Measurements from ENCODE around the gene SDC4. TPM values are rescaled to one million over a fixed set of nuclear protein-coding genes. Genes with fewer than 3 reads are reported as not detected.

SDC4 gene
- total and polyA plus RNA-seq, 10 donors: 10.4 to 56.1 (median 29.6) TPM

DNA sequence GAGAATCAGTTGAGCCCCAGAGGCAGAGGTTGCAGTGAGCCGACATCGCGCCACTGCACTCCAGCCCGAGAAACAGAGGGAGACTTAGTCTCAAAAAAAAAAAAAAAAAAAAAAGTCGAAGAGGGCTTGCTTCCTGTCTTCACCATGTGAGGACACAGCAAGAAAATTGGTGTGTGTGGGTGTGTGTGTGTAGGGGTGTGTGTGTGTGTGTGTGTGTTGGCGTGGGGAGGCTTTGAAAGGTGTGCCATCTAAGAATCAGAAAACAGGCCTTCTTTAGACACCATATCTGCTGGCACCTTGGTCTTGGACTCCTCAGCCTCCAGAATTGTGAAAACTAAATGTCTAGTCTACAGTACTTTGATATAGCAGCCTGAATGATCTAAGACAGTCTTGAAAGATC is 48.4 kb downstream of the SDC4 start:
- Histone ChIP-seq H3K4me3 (no peak overlapping the region), H3K27me3 (replicated peaks in 1 of 7) (peaks cover 0 to 73% (median 9%) of the 10 kb centered on the region in 7 donors), H3K27ac (no peak overlapping the region), H3K4me1 (no peaks in the 10 kb centered on the region), H3K9me3 (no peaks in the 10 kb centered on the region), H3K36me3 (no peaks in the 10 kb centered on the region)
- 85 to 91% (median 88%) methylated on average over 6 of the region's 6 CpGs for WGBS, 5 donors
- intact Hi-C loops (cut with DNase I; ENCODE audit: low total_unique reads): no loop called here
- TF ChIP-seq POLR2A (IDR thresholded peaks at IDR 0.05): no peak
- TF ChIP-seq POLR2AphosphoS5 (IDR thresholded peaks at IDR 0.05): no peak
- no peak for TF ChIP-seq CTCF (IDR thresholded peaks at IDR 0.05 in 8 of 11, conservative IDR thresholded peaks at IDR 0.05 in 3 of 11)
- no peak for DNase-seq

DNA sequence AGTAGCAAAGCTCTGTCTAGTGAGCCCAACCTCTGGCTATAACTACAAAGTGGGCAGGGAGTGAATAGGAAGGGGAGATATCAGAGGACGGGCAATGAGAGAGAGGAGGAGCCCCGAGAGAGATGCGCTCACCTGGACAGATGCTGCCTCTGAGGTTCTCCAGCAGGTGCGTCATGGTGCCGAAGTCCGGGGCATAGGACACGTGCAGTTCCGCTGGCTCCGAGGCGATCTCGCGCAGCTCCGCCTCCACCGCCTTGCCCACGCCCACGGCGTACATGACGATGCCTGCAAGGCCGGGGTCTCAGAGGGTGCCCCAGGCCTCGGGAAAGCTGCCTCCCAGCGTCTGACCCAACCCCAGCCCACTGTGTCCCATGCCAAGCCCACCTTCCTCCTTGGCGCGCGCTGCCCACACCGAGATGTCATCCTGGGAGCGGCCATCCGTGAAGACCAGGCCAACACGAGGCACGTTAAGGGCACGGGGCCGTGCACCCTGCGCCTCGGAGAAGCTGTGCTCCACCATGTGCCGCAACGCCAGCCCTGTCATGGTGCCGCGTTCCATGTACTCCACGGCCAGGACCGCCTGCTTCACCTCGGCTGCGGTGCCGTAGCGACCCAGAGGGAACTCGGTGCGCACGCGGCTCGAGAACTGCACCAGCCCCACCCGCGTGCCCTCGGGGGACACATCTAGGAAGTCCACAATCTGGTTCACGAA is 50.3 kb downstream of the SDC4 start:
- H3K4me3 ChIP-seq: no peak overlapping the region
- DNase-seq: no peak
- no peaks in the 10 kb centered on the region for H3K9me3 ChIP-seq
- no peak overlapping the region for H3K27ac ChIP-seq
- TF ChIP-seq POLR2AphosphoS5 (IDR thresholded peaks at IDR 0.05) (no peak), CTCF (IDR thresholded peaks at IDR 0.05 in 8 of 11, conservative IDR thresholded peaks at IDR 0.05 in 3 of 11) (no peak), POLR2A (IDR thresholded peaks at IDR 0.05) (no peak)
- 90 to 95% (median 93%) methylated on average over 40 to 52 of the region's 52 CpGs for WGBS, 5 donors
- peaks cover 0 to 73% (median 8%) of the 10 kb centered on the region in 7 donors for H3K27me3 ChIP-seq (replicated peaks in 1 of 7)
- H3K36me3 ChIP-seq: no peaks in the 10 kb centered on the region
- intact Hi-C loops (cut with DNase I; ENCODE audit: low total_unique reads): no loop called here
- peaks cover 7 to 14% (median 13%) of the 10 kb centered on the region in 6 donors for H3K4me1 ChIP-seq

DNA sequence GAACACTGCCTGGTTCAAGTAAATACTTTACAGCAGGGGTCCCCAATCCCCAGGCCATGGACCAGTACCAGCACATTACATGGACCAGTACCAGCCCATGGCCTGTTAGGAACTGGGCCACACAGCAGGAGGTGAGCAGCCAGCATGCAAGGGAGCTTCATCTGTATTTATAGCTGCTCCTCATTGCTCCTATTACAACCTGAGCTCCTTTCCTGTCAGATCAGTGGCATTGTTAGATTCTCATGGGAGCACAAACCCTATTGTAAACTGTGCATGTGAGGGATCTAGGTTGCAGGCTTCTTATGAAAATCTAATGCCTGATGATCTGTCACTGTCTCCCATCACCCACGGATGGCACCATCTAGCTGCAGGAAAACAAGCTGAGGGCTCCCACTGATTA is 53.6 kb downstream of the SDC4 start:
- intact Hi-C loops (cut with DNase I; ENCODE audit: low total_unique reads): no loop called here
- no peak overlapping the region for H3K27ac ChIP-seq
- 91 to 100% (median 96%) methylated on average over 1 of the region's 1 CpG for WGBS, 5 donors

More for the DNA sequence above, 53.6 kb downstream of the SDC4 start:
- H3K36me3 ChIP-seq: no peaks in the 10 kb centered on the region
- peaks cover 0 to 78% (median 10%) of the 10 kb centered on the region in 7 donors for H3K27me3 ChIP-seq (replicated peaks in 1 of 7)
- DNase-seq: no peak
- H3K4me3 ChIP-seq: no peak overlapping the region
- H3K4me1 ChIP-seq: peaks cover 7 to 34% (median 26%) of the 10 kb centered on the region in 6 donors
- no peaks in the 10 kb centered on the region for H3K9me3 ChIP-seq
- TF ChIP-seq POLR2AphosphoS5 (IDR thresholded peaks at IDR 0.05) (no peak), POLR2A (IDR thresholded peaks at IDR 0.05) (no peak), CTCF (IDR thresholded peaks at IDR 0.05 in 8 of 11, conservative IDR thresholded peaks at IDR 0.05 in 3 of 11) (no peak)

All from spleen (tissue), 11 donors.